ENCODE data around the gene UBE2K.

DNA sequence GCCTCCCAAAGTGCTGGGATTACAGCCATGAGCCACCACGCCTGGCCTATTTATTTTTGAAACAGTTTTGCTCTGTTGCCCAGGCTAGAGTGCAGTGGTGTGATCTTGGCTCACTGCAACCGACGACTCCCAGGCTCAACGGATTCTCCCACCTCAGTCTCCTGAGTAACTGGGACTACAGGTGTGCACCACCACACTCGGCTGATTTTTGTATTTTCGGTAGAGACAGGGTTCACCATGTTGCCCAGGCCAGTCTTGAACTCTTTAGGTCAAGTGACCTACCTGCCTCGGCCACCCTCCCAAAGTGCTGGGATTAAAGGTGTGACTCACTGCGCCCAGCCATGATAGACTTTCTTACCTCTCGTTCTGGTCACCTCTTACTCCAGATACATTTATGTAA is 124.0 kb downstream of the UBE2K start:
- TF ChIP-seq, protein P1, sequence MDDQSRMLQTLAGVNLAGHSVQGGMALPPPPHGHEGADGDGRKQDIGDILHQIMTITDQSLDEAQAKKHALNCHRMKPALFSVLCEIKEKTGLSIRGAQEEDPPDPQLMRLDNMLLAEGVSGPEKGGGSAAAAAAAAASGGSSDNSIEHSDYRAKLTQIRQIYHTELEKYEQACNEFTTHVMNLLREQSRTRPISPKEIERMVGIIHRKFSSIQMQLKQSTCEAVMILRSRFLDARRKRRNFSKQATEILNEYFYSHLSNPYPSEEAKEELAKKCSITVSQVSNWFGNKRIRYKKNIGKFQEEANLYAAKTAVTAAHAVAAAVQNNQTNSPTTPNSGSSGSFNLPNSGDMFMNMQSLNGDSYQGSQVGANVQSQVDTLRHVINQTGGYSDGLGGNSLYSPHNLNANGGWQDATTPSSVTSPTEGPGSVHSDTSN (CRISPR knock-in tag; IDR thresholded peaks at IDR 0.05), result no peak
- TF ChIP-seq ZBTB21 (tag by site-specific recombination; IDR thresholded peaks at IDR 0.05) (no peak), ZNF585B (tag by site-specific recombination; IDR thresholded peaks at IDR 0.05) (no peak), ZBTB26 (tag by site-specific recombination; optimal IDR thresholded peaks at IDR 0.05) (no peak), YY1 (tag by site-specific recombination; IDR thresholded peaks at IDR 0.05) (no peak)
- TF ChIP-seq, protein P2, sequence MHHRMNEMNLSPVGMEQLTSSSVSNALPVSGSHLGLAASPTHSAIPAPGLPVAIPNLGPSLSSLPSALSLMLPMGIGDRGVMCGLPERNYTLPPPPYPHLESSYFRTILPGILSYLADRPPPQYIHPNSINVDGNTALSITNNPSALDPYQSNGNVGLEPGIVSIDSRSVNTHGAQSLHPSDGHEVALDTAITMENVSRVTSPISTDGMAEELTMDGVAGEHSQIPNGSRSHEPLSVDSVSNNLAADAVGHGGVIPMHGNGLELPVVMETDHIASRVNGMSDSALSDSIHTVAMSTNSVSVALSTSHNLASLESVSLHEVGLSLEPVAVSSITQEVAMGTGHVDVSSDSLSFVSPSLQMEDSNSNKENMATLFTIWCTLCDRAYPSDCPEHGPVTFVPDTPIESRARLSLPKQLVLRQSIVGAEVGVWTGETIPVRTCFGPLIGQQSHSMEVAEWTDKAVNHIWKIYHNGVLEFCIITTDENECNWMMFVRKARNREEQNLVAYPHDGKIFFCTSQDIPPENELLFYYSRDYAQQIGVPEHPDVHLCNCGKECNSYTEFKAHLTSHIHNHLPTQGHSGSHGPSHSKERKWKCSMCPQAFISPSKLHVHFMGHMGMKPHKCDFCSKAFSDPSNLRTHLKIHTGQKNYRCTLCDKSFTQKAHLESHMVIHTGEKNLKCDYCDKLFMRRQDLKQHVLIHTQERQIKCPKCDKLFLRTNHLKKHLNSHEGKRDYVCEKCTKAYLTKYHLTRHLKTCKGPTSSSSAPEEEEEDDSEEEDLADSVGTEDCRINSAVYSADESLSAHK (tag by site-specific recombination; IDR thresholded peaks at IDR 0.05), result no peak
- TF ChIP-seq, protein P3, sequence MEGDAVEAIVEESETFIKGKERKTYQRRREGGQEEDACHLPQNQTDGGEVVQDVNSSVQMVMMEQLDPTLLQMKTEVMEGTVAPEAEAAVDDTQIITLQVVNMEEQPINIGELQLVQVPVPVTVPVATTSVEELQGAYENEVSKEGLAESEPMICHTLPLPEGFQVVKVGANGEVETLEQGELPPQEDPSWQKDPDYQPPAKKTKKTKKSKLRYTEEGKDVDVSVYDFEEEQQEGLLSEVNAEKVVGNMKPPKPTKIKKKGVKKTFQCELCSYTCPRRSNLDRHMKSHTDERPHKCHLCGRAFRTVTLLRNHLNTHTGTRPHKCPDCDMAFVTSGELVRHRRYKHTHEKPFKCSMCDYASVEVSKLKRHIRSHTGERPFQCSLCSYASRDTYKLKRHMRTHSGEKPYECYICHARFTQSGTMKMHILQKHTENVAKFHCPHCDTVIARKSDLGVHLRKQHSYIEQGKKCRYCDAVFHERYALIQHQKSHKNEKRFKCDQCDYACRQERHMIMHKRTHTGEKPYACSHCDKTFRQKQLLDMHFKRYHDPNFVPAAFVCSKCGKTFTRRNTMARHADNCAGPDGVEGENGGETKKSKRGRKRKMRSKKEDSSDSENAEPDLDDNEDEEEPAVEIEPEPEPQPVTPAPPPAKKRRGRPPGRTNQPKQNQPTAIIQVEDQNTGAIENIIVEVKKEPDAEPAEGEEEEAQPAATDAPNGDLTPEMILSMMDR (tag by site-specific recombination; IDR thresholded peaks at IDR 0.05), result no peak

Data from HEK293 (cell line).